RKO (cell line): ENCODE results near the gene ZNF219.

Experiments used
- DNase-seq: peaks from one replicate; pipeline ENCODE4 v3.0.0-alpha.2; 2016; ENCODE audit warnings: low spot score

ZNF219 gene

GRCh38 chr14:21087294-21088091 lies 11.0 kb downstream of the ZNF219 start:
- peak; percentile 63 for DNase-seq

- DNase-seq: no peak
These were observed 11.6 kb downstream of the ZNF219 start for GRCh38 chr14:21086908-21087293.

- DNase-seq: no peak
These were observed 13.2 kb downstream of the ZNF219 start for GRCh38 chr14:21084998-21085853.

- no peak for DNase-seq
These were observed 14.1 kb downstream of the ZNF219 start for GRCh38 chr14:21084396-21084795.

- no peak for DNase-seq
These were observed 14.7 kb downstream of the ZNF219 start for GRCh38 chr14:21083565-21084325.

- no peak for DNase-seq
These were observed 16.8 kb downstream of the ZNF219 start for GRCh38 chr14:21081521-21082142.

- no peak for DNase-seq
These were observed 19.7 kb downstream of the ZNF219 start for GRCh38 chr14:21078726-21079125.

GRCh38 chr14:21078287-21078686 lies 20.2 kb downstream of the ZNF219 start:
- DNase-seq: no peak

- DNase-seq: no peak
These were observed 20.8 kb downstream of the ZNF219 start for GRCh38 chr14:21077672-21078071.

- DNase-seq: no peak
These were observed 22.6 kb downstream of the ZNF219 start for GRCh38 chr14:21075719-21076437.

- no peak for DNase-seq
These were observed 23.8 kb downstream of the ZNF219 start for GRCh38 chr14:21074398-21075272.

- DNase-seq: no peak
These were observed 24.5 kb downstream of the ZNF219 start for GRCh38 chr14:21073921-21074320.

GRCh38 chr14:21072781-21073339 lies 25.6 kb downstream of the ZNF219 start:
- DNase-seq: no peak

GRCh38 chr14:21072031-21072473 lies 26.4 kb downstream of the ZNF219 start:
- peak; percentile 61 for DNase-seq

- DNase-seq: peak; percentile 87
These were observed 27.0 kb downstream of the ZNF219 start for GRCh38 chr14:21071225-21072030.

GRCh38 chr14:21070610-21071224 lies 27.7 kb downstream of the ZNF219 start:
- DNase-seq: peak; percentile 61

- DNase-seq: peak; percentile 47
These were observed 28.3 kb downstream of the ZNF219 start, which contains the start of gene ARHGEF40 for GRCh38 chr14:21070083-21070609. Gene ARHGEF40, plus strand, starts transcription at chr14:21070304. Its CDS starts 93 bp downstream, at chr14:21070397.
